ENCODE results near the gene OR52I2. TPM values are rescaled to one million over a fixed set of nuclear protein-coding genes. Genes with fewer than 3 reads are reported as not detected.
A peak's percentile ranks its signal among the peaks of the same experiment; 100 is the strongest.

Gene OR52I2
- total RNA-seq, 1 experiment from 2014 or later = not detected

GRCh38 chr11:4547416-4547815, 34.1 kb upstream of the OR52I2 start:
- no peak for ATAC-seq
- Histone ChIP-seq H3K9me3 (ENCODE audit: control insufficient read depth, insufficient read depth, low read depth, low read length) (no peaks in the 10 kb centered on the region), H3K27me3 (ENCODE audit: control insufficient read depth, insufficient read depth, low read length) (peaks cover 5% of the 10 kb centered on the region), H3K4me1 (ENCODE audit: control insufficient read depth, insufficient read depth, low read length) (no peaks in the 10 kb centered on the region), H3K27ac (ENCODE audit: low read length) (no peak overlapping the region), H3K36me3 (ENCODE audit: control insufficient read depth, insufficient read depth, low read length) (no peaks in the 10 kb centered on the region), H3K4me3 (ENCODE audit: low read depth in 2 of 2, low read length in 2 of 2) (no peak overlapping the region)
- POLR2A ChIA-PET = no interaction called here
- DNase-seq (ENCODE audit: low read depth, low spot score) = no peak
- intact Hi-C loops (cut with micrococcal nuclease; ENCODE audit: unreplicated experiment) (no loop called here), in situ Hi-C loops (cut with HindIII; ENCODE audit: low pct_unique_long_range_greater_than_20kb, low sequenced_read_pairs) (no loop called here)
- TF ChIP-seq POLR2AphosphoS5 (IDR thresholded peaks at IDR 0.05; ENCODE audit: low read depth, low read length) (no peak), CTCF (IDR thresholded peaks at IDR 0.05) (no peak), REST (IDR thresholded peaks at IDR 0.05; ENCODE audit: insufficient read depth in 1 of 2, low read depth in 2 of 2, low read length in 1 of 2) (no peak), TCF7L2 (IDR thresholded peaks at IDR 0.05; ENCODE audit: low read depth, low read length) (no peak), SIN3A (IDR thresholded peaks at IDR 0.05; ENCODE audit: borderline replicate concordance, insufficient read depth, low read depth, low read length) (no peak)
- CTCF ChIA-PET = no interaction called here
- no TSS peak for BruUV-seq (replicated peaks)

GRCh38 chr11:4551346-4551979, 30.1 kb upstream of the OR52I2 start:
- no peaks in the 10 kb centered on the region for H3K36me3 ChIP-seq (ENCODE audit: control insufficient read depth, insufficient read depth, low read length)
- no peak overlapping the region for H3K27ac ChIP-seq (ENCODE audit: low read length)
- POLR2A ChIA-PET = no interaction called here
- no peak overlapping the region for H3K4me3 ChIP-seq (ENCODE audit: low read depth in 2 of 2, low read length in 2 of 2)
- BruUV-seq (replicated peaks) = no TSS peak
- no peak for DNase-seq (ENCODE audit: low read depth, low spot score)
- no peaks in the 10 kb centered on the region for H3K9me3 ChIP-seq (ENCODE audit: control insufficient read depth, insufficient read depth, low read depth, low read length)
- no peaks in the 10 kb centered on the region for H3K4me1 ChIP-seq (ENCODE audit: control insufficient read depth, insufficient read depth, low read length)
- in situ Hi-C loops (cut with HindIII; ENCODE audit: low pct_unique_long_range_greater_than_20kb, low sequenced_read_pairs) (no loop called here), intact Hi-C loops (cut with micrococcal nuclease; ENCODE audit: unreplicated experiment) (no loop called here)
- ATAC-seq = peak; percentile 42; the same call in 1 of the 2 replicates
- H3K27me3 ChIP-seq (ENCODE audit: control insufficient read depth, insufficient read depth, low read length) = peaks cover 3% of the 10 kb centered on the region; the same call in 1 of the 2 replicates
- TF ChIP-seq CTCF (IDR thresholded peaks at IDR 0.05) = peak; percentile 71
- TF ChIP-seq POLR2AphosphoS5 (IDR thresholded peaks at IDR 0.05; ENCODE audit: low read depth, low read length) = no peak
- CTCF ChIA-PET = interaction anchor here (0.6 to 1.5 kb wide), 2 partner anchors 19 to 364 kb away, joined by 3 to 4 read pairs; no protein-coding TSS in a partner anchor

All from Panc1 (cell line).